ENCODE data around the gene DGKD.

Gene DGKD

DNA sequence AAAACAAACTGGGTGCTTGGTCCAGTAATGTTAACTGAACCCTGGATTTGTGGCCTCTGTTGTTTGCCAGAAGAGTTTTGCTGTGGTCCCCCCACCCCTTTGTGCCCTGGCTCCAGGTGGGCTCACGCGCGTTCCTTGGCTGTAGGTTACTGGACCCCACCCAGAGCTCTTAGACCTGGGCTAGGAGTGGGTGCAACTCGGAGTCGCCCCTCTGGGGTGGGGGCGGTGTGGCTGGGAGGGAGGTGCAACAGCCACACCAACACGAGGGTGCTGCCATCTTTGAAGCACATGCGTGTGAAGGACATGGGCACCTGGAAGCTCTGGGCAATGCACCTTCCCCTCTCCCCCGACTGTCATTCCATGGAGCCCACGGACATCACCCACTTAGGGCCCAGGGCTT is 119.6 kb downstream of the DGKD start:
- H3K4me1 ChIP-seq (ENCODE audit: low read length) = no peaks in the 10 kb centered on the region
- no peaks in the 10 kb centered on the region for H3K36me3 ChIP-seq (replicated peaks; ENCODE audit: insufficient read depth, low read length)
- no peak overlapping the region for H3K4me3 ChIP-seq (ENCODE audit: low read length)
- no peak for TF ChIP-seq EZH2 (optimal IDR thresholded peaks at IDR 0.05; ENCODE audit: low read depth, low read length)
- TF ChIP-seq CTCF (IDR thresholded peaks at IDR 0.05; ENCODE audit: low read length) = no peak
- TF ChIP-seq EZH2phosphoT487 (IDR thresholded peaks at IDR 0.05; ENCODE audit: low read length) = no peak
- H3K9me3 ChIP-seq (replicated peaks; ENCODE audit: insufficient read depth, low read length) = no peaks in the 10 kb centered on the region
- H4K20me1 ChIP-seq (ENCODE audit: insufficient read depth, low read length) = no peaks in the 10 kb centered on the region
- H3K27me3 ChIP-seq (replicated peaks; ENCODE audit: insufficient read depth, low read length) = no peaks in the 10 kb centered on the region
- no peaks in the 10 kb centered on the region for H3K9me2 ChIP-seq (replicated peaks; ENCODE audit: insufficient read depth, low read length)
- H2AFZ ChIP-seq (ENCODE audit: low read length) = no peak overlapping the region
- H3K27ac ChIP-seq (ENCODE audit: low read length) = no peak overlapping the region
- H3K79me2 ChIP-seq (ENCODE audit: low read length) = no peaks in the 10 kb centered on the region
- no peaks in the 10 kb centered on the region for H3F3A ChIP-seq (ENCODE audit: insufficient read depth, low read length)
- no peak overlapping the region for H3K9ac ChIP-seq (ENCODE audit: low read length)
- no peak overlapping the region for H3K4me2 ChIP-seq (ENCODE audit: low read depth, low read length)
- no peak for DNase-seq

GRCh38 chr2:233474308-233475160 is 120.2 kb downstream of the DGKD start:
- H3K9me2 ChIP-seq (replicated peaks; ENCODE audit: insufficient read depth, low read length) = no peaks in the 10 kb centered on the region
- no peak for DNase-seq
- no peaks in the 10 kb centered on the region for H3K36me3 ChIP-seq (replicated peaks; ENCODE audit: insufficient read depth, low read length)
- TF ChIP-seq CTCF (IDR thresholded peaks at IDR 0.05; ENCODE audit: low read length) (no peak), EZH2 (optimal IDR thresholded peaks at IDR 0.05; ENCODE audit: low read depth, low read length) (no peak), EZH2phosphoT487 (IDR thresholded peaks at IDR 0.05; ENCODE audit: low read length) (no peak)
- no peaks in the 10 kb centered on the region for H4K20me1 ChIP-seq (ENCODE audit: insufficient read depth, low read length)
- no peak overlapping the region for H3K4me2 ChIP-seq (ENCODE audit: low read depth, low read length)
- no peaks in the 10 kb centered on the region for H3K79me2 ChIP-seq (ENCODE audit: low read length)
- no peaks in the 10 kb centered on the region for H3K27me3 ChIP-seq (replicated peaks; ENCODE audit: insufficient read depth, low read length)
- no peak overlapping the region for H3K27ac ChIP-seq (ENCODE audit: low read length)
- no peaks in the 10 kb centered on the region for H3F3A ChIP-seq (ENCODE audit: insufficient read depth, low read length)
- H3K9ac ChIP-seq (ENCODE audit: low read length) = no peak overlapping the region
- no peak overlapping the region for H2AFZ ChIP-seq (ENCODE audit: low read length)
- H3K4me3 ChIP-seq (ENCODE audit: low read length) = no peak overlapping the region
- no peaks in the 10 kb centered on the region for H3K9me3 ChIP-seq (replicated peaks; ENCODE audit: insufficient read depth, low read length)
- no peaks in the 10 kb centered on the region for H3K4me1 ChIP-seq (ENCODE audit: low read length)

GRCh38 chr2:233476063-233476410 is 121.7 kb downstream of the DGKD start:
- TF ChIP-seq EZH2 (optimal IDR thresholded peaks at IDR 0.05; ENCODE audit: low read depth, low read length) = no peak
- no peak for TF ChIP-seq CTCF (IDR thresholded peaks at IDR 0.05; ENCODE audit: low read length)
- TF ChIP-seq EZH2phosphoT487 (IDR thresholded peaks at IDR 0.05; ENCODE audit: low read length) = no peak
- H3K9ac ChIP-seq (ENCODE audit: low read length) = no peak overlapping the region
- no peaks in the 10 kb centered on the region for H3K79me2 ChIP-seq (ENCODE audit: low read length)
- no peaks in the 10 kb centered on the region for H3F3A ChIP-seq (ENCODE audit: insufficient read depth, low read length)
- H3K36me3 ChIP-seq (replicated peaks; ENCODE audit: insufficient read depth, low read length) = no peaks in the 10 kb centered on the region
- no peak overlapping the region for H2AFZ ChIP-seq (ENCODE audit: low read length)
- no peaks in the 10 kb centered on the region for H3K9me2 ChIP-seq (replicated peaks; ENCODE audit: insufficient read depth, low read length)
- H3K27me3 ChIP-seq (replicated peaks; ENCODE audit: insufficient read depth, low read length) = no peaks in the 10 kb centered on the region
- no peaks in the 10 kb centered on the region for H4K20me1 ChIP-seq (ENCODE audit: insufficient read depth, low read length)
- no peak overlapping the region for H3K27ac ChIP-seq (ENCODE audit: low read length)
- no peak overlapping the region for H3K4me3 ChIP-seq (ENCODE audit: low read length)
- H3K9me3 ChIP-seq (replicated peaks; ENCODE audit: insufficient read depth, low read length) = no peaks in the 10 kb centered on the region
- DNase-seq = no peak
- H3K4me1 ChIP-seq (ENCODE audit: low read length) = no peaks in the 10 kb centered on the region
- no peak overlapping the region for H3K4me2 ChIP-seq (ENCODE audit: low read depth, low read length)

Measured in MM.1S (cell line).